Adrenal gland (tissue), 12 donors: ENCODE results near the gene CLDN9. TPM values are rescaled to one million over a fixed set of nuclear protein-coding genes. Genes with fewer than 3 reads are reported as not detected.

Experiments
- DNase-seq, 7 donors: peaks; one replicate each; pipeline ENCODE4 v3.0.0-alpha.2; 2019 to 2020
- H3K27ac ChIP-seq, 5 donors: fragments of 200-600 bp; sonication (generic) in 4 of 5; 1 replicate in 3 of 5; 2 replicates in 2 of 5; pipeline versions ENCODE4 v1.5.1 to v1.8.0; 2016 to 2020; ENCODE audit warnings: mild to moderate bottlenecking in 1 of 5
- H3K27me3 ChIP-seq: fragments of 200-600 bp; 2 replicates; pipeline ENCODE4 v1.8.0; 2021
- H3K36me3 ChIP-seq, 2 donors: fragments of 200-600 bp; replicated peaks in 1 of 2; 1 replicate in 1 of 2; 2 replicates in 1 of 2; pipeline versions ENCODE4 v1.5.1 to v1.8.0; 2018 to 2022
- H3K4me1 ChIP-seq, 2 donors: fragments of 200-600 bp; replicated peaks in 1 of 2; 1 replicate in 1 of 2; 2 replicates in 1 of 2; pipeline versions ENCODE4 v1.5.1 to v1.8.0; 2018 to 2021
- H3K4me3 ChIP-seq, 4 donors: fragments of 200-600 bp; sonication (generic) in 3 of 4; one replicate each; pipeline ENCODE4 v1.5.1; 2016 to 2018
- H3K9me3 ChIP-seq, 3 donors: fragments of 200-600 bp; sonication (generic) in 1 of 3; replicated peaks in 1 of 3; 1 replicate in 2 of 3; 2 replicates in 1 of 3; pipeline versions ENCODE4 v1.5.1 to v1.8.0; 2016 to 2021
- POLR2A ChIP-seq, 2 donors: fragments of 450-650 bp; IDR thresholded peaks; one replicate each; pipeline ENCODE4 v1.6.1; 2017; ENCODE audit warnings: antibody characterized with exemption in 2 of 2, mild to moderate bottlenecking in 2 of 2, moderate library complexity in 1 of 2
- WGBS, 4 donors: extraction: QIAGEN DNeasy Blood & Tissue Kit in 2 of 4; methylation state at CpG; one replicate each; pipeline versions ENCODE4 v1.1.5 to v1.1.7; 2013 to 2017; 5-methylcytosine and 5-hydroxymethylcytosine counted together
- intact Hi-C, 2 donors: fragments of 100-400 bp; cut with DNase I; formaldehyde crosslinking; loops; one replicate each; pipeline versions ENCODE4 v1.14.1 to v1.15.0; 2022 to 2023
- polyA plus RNA-seq, 3 donors: library from polyadenylated mRNA; stranded (reverse); fragments of 200-250 nt in 2 of 3; fragments of 350-450 nt in 1 of 3; fragmentation: Illumina TruSeq in 1 of 3; extraction: RNeasy Lipid Tissue Mini Kit (QIAGEN cat#74804) in 1 of 3; gene quantifications; one replicate each; pipeline ENCODE4 v1.2.3, GENCODE V29; 2013 to 2014
- total RNA-seq, 9 donors: library from RNA; depleted of rRNA in 4 of 9; stranded (reverse); fragments of >200 nt in 4 of 9; fragments of 120-200 nt in 1 of 9; fragmentation: NEBNext Ultra II Directional in 1 of 9; extraction: Animal tissue kit (Norgen Biotek cat#: 25700) in 1 of 9; gene quantifications; one replicate each; pipeline versions ENCODE4 v1.1.0 to v1.2.4, GENCODE V29; 2013 to 2023
- TF ChIP-seq, protein P1 (sequence below), 6 experiments: fragments of 450-650 bp in 4 of 6; fragments of 200-600 bp in 2 of 6; sonication (generic) in 1 of 6; IDR thresholded peaks; 1 replicate in 5 of 6; 2 replicates in 1 of 6; pipeline versions ENCODE4 v1.5.1 to v1.8.0; 2016 to 2021; ENCODE audit warnings: antibody characterized with exemption in 6 of 6, mild to moderate bottlenecking in 2 of 6, moderate library complexity in 1 of 6
- donor health status: healthy with polysubstance abuse.
- donor health status: Bipolar disorder and iron deficiency.
- donor health status: DM: yes; HTN: yes; CAD: no.
- donor health status: DM: no; HTN: no; CAD: no.
- donor health status: DM: no; HTN: no; CAD: no.
- donor health status: DM: yes; HTN: yes; CAD: no.

The CLDN9 gene
- total and polyA plus RNA-seq, 12 donors = 0.28 to 1.4 (median 0.32) TPM; not detected in 8

DNA sequence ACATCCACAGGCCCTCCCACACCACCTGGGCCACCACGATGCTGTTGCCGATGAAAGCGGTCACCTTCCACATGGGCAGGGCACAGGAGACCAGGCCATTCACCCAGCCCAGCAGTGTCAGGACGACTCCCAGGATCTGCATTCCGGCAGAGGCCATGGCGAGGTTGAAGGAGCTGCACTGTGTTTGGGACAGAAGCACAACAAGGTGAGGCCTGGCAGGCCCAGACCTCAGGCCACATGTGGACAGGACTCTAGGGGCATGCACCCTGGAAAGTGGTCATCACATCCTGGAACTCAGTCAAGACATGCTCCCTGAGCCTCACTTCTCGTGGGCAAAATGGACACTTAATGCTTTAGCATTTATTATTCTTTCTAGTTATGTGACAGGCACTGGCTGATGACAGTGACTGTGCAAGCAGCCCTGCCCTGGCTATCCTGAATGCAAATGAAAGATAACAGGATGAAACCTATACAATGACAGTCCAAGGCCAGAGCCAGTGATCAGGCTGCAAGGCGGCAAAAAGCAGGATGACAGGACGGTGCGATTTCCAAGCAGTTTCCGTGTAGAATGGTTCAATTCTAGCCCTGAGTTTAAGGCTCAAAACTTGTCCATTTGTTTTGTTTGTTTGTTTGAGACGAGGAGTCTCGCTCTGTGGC lies 3.3 kb downstream of the CLDN9 start:
- intact Hi-C loops = no loop called here
- Histone ChIP-seq H3K4me3 (no peak overlapping the region), H3K9me3 (no peaks in the 10 kb centered on the region), H3K36me3 (no peaks in the 10 kb centered on the region), H3K27ac (no peak overlapping the region), H3K27me3 (peaks cover 10% of the 10 kb centered on the region), H3K4me1 (peaks cover 4 to 16% of the 10 kb centered on the region in 2 donors)
- no peak for DNase-seq
- WGBS, 4 donors = 85 to 94% (median 89%) methylated on average over 7 to 13 of the region's 13 CpGs
- TF ChIP-seq POLR2A (IDR thresholded peaks at IDR 0.05) = no peak
- TF ChIP-seq, protein P1, sequence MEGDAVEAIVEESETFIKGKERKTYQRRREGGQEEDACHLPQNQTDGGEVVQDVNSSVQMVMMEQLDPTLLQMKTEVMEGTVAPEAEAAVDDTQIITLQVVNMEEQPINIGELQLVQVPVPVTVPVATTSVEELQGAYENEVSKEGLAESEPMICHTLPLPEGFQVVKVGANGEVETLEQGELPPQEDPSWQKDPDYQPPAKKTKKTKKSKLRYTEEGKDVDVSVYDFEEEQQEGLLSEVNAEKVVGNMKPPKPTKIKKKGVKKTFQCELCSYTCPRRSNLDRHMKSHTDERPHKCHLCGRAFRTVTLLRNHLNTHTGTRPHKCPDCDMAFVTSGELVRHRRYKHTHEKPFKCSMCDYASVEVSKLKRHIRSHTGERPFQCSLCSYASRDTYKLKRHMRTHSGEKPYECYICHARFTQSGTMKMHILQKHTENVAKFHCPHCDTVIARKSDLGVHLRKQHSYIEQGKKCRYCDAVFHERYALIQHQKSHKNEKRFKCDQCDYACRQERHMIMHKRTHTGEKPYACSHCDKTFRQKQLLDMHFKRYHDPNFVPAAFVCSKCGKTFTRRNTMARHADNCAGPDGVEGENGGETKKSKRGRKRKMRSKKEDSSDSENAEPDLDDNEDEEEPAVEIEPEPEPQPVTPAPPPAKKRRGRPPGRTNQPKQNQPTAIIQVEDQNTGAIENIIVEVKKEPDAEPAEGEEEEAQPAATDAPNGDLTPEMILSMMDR (IDR thresholded peaks at IDR 0.05) = no peak

DNA sequence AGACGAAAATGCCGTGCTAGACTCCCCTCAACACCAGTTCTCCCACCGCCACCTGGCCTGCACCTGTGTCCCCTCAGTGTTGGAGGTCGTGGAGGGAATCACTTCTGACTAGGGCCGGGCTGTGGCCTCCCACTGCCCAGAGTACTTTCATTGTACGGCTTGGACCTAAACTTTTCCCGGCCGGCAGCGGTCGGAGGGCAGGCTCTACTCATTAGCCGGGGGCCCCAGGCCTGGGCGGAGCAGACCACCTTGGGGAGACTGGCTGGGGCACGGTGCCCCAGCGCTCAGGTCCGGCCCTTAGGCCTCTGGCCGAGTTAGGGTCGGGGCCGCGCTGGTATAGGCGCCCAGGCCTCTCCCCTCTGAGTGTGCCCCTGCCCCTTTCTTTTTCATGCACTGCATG lies 4.6 kb downstream of the CLDN9 start:
- Histone ChIP-seq H3K27me3 (peaks cover 10% of the 10 kb centered on the region), H3K4me1 (peaks cover 17 to 30% of the 10 kb centered on the region in 2 donors), H3K9me3 (no peaks in the 10 kb centered on the region), H3K4me3 (no peak overlapping the region), H3K27ac (no peak overlapping the region), H3K36me3 (no peaks in the 10 kb centered on the region)
- DNase-seq = no peak
- 59 to 89% (median 66%) methylated on average over 12 to 20 of the region's 20 CpGs for WGBS, 4 donors
- intact Hi-C loops = no loop called here
- TF ChIP-seq, protein P1 (IDR thresholded peaks at IDR 0.05) = no peak
- no peak for TF ChIP-seq POLR2A (IDR thresholded peaks at IDR 0.05)

DNA sequence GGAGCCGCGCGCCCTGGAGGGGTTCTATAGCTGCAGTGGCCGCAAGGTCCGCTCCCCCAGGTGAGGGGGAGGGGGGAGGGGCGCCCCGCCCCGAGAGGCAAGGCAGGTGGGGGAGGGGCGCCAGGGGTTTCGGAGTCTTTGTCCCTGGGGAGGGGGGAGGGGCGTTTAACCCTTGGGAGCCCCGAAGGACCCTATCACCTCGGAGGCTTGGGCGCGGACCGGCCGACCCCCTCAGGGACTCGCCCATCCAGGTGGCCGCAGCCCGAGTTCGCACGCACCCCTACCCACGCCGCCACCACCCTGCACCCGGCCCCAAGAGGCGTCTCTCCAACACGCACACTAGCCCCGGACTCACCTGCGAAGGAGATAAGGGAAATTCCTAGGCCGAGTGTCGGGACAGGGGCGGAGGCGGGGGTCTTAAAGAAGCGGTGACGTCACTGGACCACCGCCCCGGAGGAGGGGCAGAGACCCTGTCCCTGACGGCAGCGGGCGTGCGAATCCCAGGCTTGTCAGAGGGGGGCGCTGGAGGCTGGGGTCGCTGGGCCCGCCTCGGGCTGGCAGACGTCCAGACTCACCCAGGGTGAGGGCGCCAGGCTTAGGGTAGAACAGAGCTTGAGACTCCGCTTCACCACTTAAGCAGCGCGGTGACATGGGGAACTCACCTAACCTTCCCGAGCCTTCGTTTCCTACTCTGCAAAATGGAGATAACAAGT lies 5.2 kb downstream of the CLDN9 start, which contains the start of gene CLDN6:
TSS of gene CLDN6 (minus strand) at position 390 of the 713 bp plus-strand sequence. CDS start 2,162 bp downstream, outside the sequence.
- H3K36me3 ChIP-seq = no peaks in the 10 kb centered on the region
- intact Hi-C loops = no loop called here
- H3K4me1 ChIP-seq = peaks cover 23 to 36% of the 10 kb centered on the region in 2 donors
- H3K27ac ChIP-seq = no peak within 1 kb of the TSS
- H3K27me3 ChIP-seq = peaks cover 10% of the 10 kb centered on the region
- no peak for DNase-seq
- 3 to 19% (median 8%) methylated on average over 4 to 51 of the region's 52 CpGs for WGBS, 4 donors
- no peak for TF ChIP-seq POLR2A (IDR thresholded peaks at IDR 0.05)
- TF ChIP-seq, protein P1 (IDR thresholded peaks at IDR 0.05) = no peak
- no peak within 1 kb of the TSS for H3K4me3 ChIP-seq
- no peaks in the 10 kb centered on the region for H3K9me3 ChIP-seq

DNA sequence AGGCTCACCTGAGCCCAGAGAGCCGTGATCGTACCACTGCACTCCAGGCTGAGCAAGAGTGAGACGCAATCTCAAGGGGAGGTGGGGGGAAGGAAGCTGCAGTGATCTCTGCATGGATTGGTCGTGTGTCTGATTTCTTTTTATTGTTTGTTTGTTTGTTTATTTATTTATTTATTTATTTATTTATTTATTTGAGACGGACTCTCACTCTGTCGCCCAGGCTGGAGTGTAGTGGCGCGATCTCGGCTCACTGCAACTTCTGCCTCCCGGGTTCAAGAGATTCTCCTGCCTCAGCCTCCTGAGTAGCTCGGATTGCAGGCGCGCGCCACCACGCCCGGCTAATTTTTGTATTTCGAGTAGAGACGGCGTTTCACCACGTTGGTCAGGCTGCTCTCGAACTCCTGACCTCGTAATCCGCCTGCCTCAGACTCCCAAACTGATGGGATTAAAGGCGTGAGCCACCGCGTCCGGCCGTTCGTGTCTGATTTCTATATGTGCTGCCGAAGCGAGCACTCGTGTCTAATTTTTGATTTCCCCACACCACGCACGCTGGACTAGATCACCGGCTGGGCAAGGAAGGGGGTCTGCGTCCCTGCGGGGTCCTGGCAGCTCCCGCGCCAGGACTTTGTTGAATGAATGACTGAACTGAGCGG lies 7.0 kb downstream of the CLDN9 start:
- WGBS, 4 donors = 28 to 42% (median 34%) methylated on average over 35 to 40 of the region's 40 CpGs
- no peaks in the 10 kb centered on the region for H3K9me3 ChIP-seq
- H3K4me3 ChIP-seq = peak overlapping the region in 2 of 4 donors; percentile 83 to 90
- H3K4me1 ChIP-seq = peaks cover 29 to 49% of the 10 kb centered on the region in 2 donors
- DNase-seq = no peak
- H3K36me3 ChIP-seq = no peaks in the 10 kb centered on the region
- TF ChIP-seq, protein P1 (IDR thresholded peaks at IDR 0.05) = no peak
- no peak for TF ChIP-seq POLR2A (IDR thresholded peaks at IDR 0.05)
- intact Hi-C loops = no loop called here
- H3K27me3 ChIP-seq = peaks cover 10% of the 10 kb centered on the region
- peak overlapping the region in 3 of 5 donors; percentile 97 to 99 (median 99) for H3K27ac ChIP-seq
